GM18499 (cell line): Measurements from ENCODE around the gene VPS9D1.

Source experiments
- ATAC-seq: cut with Tn5 transposase; IDR thresholded peaks from one replicate; pipeline ENCODE4 v1.9.1; 2021; ENCODE audit warnings: moderate number of reproducible peaks; ENCODE audit not compliant: insufficient read depth, unreplicated experiment

VPS9D1 gene

GRCh38 chr16:89720813-89721545, at the start of gene VPS9D1, which contains the start of gene ZNF276:
VPS9D1 (minus strand) TSS chr16:89720898; CDS start chr16:89720861, 37 bp downstream.
ZNF276 (plus strand) TSS chr16:89721537; CDS start chr16:89721641, 104 bp downstream.
- ATAC-seq, result no peak

GRCh38 chr16:89770367-89770766, 49.7 kb upstream of the VPS9D1 start:
- no peak for ATAC-seq

- ATAC-seq, result no peak
These were observed 44.7 kb upstream of the VPS9D1 start for GRCh38 chr16:89765292-89765830.

- ATAC-seq, result peak; percentile 74
These were observed 44.1 kb upstream of the VPS9D1 start for GRCh38 chr16:89764711-89765201.

GRCh38 chr16:89761304-89761922, 40.7 kb upstream of the VPS9D1 start:
- ATAC-seq, result no peak

GRCh38 chr16:89759746-89760340, 39.1 kb upstream of the VPS9D1 start:
- ATAC-seq, result no peak

- ATAC-seq, result no peak
These were observed 28.9 kb upstream of the VPS9D1 start for GRCh38 chr16:89749637-89750036.

GRCh38 chr16:89748921-89749320, 28.2 kb upstream of the VPS9D1 start:
- no peak for ATAC-seq

GRCh38 chr16:89748076-89748475, 27.4 kb upstream of the VPS9D1 start:
- ATAC-seq, result no peak

GRCh38 chr16:89746043-89746442, 25.3 kb upstream of the VPS9D1 start:
- no peak for ATAC-seq

- ATAC-seq, result no peak
These were observed 24.1 kb upstream of the VPS9D1 start for GRCh38 chr16:89744813-89745212.

- ATAC-seq, result no peak
These were observed 22.2 kb upstream of the VPS9D1 start for GRCh38 chr16:89742948-89743347.

- no peak for ATAC-seq
These were observed 20.8 kb upstream of the VPS9D1 start for GRCh38 chr16:89741342-89742014.

- no peak for ATAC-seq
These were observed 18.7 kb upstream of the VPS9D1 start for GRCh38 chr16:89739383-89739782.

- ATAC-seq, result no peak
These were observed 18.0 kb upstream of the VPS9D1 start for GRCh38 chr16:89738538-89739317.

- ATAC-seq, result no peak
These were observed 17.3 kb upstream of the VPS9D1 start for GRCh38 chr16:89738072-89738377.

- ATAC-seq, result no peak
These were observed 16.8 kb upstream of the VPS9D1 start for GRCh38 chr16:89737341-89738071.

- no peak for ATAC-seq
These were observed 15.9 kb upstream of the VPS9D1 start for GRCh38 chr16:89736554-89736953.

- no peak for ATAC-seq
These were observed 13.1 kb upstream of the VPS9D1 start for GRCh38 chr16:89733792-89734191.
